ENCODE measurements around the gene OR5J2.

GRCh38 chr11:56140151-56140661 lies 36.2 kb upstream of the OR5J2 start, which contains the start of gene OR8J3:
- TF ChIP-seq EZH2 (optimal IDR thresholded peaks at IDR 0.05; ENCODE audit: low read depth, low read length): no peak
- TF ChIP-seq, protein P1, sequence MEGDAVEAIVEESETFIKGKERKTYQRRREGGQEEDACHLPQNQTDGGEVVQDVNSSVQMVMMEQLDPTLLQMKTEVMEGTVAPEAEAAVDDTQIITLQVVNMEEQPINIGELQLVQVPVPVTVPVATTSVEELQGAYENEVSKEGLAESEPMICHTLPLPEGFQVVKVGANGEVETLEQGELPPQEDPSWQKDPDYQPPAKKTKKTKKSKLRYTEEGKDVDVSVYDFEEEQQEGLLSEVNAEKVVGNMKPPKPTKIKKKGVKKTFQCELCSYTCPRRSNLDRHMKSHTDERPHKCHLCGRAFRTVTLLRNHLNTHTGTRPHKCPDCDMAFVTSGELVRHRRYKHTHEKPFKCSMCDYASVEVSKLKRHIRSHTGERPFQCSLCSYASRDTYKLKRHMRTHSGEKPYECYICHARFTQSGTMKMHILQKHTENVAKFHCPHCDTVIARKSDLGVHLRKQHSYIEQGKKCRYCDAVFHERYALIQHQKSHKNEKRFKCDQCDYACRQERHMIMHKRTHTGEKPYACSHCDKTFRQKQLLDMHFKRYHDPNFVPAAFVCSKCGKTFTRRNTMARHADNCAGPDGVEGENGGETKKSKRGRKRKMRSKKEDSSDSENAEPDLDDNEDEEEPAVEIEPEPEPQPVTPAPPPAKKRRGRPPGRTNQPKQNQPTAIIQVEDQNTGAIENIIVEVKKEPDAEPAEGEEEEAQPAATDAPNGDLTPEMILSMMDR (IDR thresholded peaks at IDR 0.05; ENCODE audit: low read length): no peak

Data from MM.1S (cell line).